Measurements from ENCODE around the gene ZNFX1. TPM values are rescaled to one million over a fixed set of nuclear protein-coding genes. Genes with fewer than 3 reads are reported as not detected.
"Not testable (repeated sequence)": the region's sequence is repeated elsewhere in the genome, so short reads cannot be mapped to it uniquely, and the experiment has no call there.

Gene ZNFX1
- total RNA-seq, result 46.2 TPM

DNA sequence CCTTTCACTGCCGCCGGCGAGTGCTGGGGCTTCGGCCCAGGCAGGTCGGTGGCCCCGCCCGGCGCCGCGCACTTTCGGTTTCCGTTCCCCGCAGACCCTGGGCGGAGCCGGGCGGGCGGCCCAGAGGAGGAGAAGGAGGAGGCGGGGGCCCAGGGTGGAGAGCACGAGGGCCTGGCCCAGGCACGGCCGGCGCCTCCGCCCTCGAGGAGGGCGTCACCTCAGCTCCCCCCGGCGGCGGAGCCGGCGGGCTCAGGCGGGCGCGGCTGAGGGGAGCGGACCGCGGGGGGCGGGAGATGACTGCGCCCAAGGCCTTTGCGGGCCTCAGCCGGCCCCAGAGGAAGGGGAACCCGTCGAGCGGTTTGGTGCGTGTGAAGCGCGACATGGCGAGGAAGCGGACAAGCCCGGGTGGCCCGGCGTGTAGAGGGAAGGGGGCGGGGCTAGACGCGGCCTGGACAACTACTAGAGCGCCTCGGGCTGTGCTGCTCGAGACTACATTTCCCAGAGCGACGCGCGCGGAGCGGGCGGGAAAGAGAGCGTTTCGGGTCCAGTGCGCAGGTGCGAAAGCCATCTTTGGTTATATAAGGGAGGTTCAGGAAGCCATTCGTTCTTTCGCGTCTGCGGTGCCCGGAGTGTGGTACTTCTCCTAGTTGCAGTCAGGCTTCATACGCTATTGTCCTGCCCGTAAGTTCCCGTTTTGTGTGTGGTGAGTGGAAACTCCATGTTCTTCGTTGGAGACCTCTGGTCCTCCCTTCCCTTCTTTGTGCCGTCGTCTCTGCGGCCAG lies at the start of gene ZNFX1:
Gene ZNFX1, minus strand, starts transcription at position 22 of the 782 bp plus-strand sequence. CDS start 2,218 bp downstream, outside the sequence.
- peak; percentile 99 for DNase-seq (ENCODE audit: low spot score)

DNA sequence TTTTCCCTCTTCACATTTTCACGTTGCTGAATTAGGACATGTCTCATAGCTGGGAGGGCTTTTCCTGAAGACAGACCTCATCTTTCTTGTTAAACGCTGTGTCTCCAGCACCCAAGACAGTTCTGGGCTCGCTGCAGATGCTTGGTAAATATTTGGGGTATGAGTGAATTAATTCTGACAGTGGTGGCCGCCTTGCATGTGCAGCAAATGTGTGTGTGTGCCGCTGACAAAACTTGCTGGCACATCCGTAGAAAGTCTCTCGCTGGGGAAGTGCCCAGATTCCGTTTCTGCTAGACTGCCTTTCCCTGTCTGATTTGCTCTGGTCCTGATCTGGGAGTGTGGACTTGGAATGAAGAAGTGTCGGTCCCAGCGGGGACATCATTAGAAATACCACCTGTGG lies 48.2 kb upstream of the ZNFX1 start:
- no peak for DNase-seq (ENCODE audit: low spot score)

DNA sequence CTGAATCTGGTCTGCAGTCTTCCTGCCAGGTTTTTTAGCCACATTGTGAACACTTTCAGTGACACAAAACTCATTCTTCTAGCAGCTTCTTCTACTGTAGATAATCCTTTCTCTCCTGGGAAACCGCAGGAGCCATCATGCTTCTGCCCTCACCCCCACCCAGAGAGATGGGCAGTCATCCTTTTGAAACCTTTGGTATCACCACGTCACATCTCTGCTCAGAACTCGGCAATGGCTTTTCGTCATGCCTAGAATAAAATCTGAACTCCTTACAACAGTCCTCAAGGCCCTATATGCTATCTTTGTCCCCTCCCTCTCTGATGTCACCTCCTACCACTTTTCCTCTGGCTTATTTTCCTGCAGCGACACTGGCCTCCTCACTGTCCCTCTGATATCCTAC lies 46.4 kb upstream of the ZNFX1 start:
- no peak for DNase-seq (ENCODE audit: low spot score)

DNA sequence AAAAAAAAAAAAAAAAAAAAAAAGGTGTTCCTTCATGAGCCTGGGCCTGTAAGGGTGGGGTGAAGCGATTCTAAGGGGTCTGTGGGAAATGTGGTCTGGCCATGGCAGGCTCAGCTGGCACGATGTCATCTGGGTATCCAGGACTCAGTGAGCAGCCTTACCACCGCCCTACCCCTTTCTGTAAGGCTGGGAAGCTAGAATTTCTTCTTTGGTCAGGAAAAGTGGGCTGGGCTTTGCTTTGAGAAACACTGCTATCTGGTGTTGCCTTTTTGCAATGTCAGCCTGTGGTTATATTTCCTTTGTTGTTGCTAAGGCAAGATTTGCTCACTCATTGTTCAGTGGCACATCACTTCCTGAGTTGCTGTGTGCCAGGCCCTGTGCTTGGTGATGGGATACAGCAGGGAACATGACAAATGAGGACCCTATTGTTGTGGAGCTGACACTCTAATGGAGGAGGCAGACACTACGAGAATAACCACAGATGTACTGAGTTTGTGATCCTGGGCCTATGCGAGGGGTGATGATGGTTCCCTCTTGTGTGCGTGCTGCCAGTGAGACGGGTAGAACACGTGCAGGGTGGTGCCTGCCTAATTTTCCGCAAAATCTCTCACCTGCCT lies 45.9 kb upstream of the ZNFX1 start:
- DNase-seq (ENCODE audit: low spot score), result no peak

DNA sequence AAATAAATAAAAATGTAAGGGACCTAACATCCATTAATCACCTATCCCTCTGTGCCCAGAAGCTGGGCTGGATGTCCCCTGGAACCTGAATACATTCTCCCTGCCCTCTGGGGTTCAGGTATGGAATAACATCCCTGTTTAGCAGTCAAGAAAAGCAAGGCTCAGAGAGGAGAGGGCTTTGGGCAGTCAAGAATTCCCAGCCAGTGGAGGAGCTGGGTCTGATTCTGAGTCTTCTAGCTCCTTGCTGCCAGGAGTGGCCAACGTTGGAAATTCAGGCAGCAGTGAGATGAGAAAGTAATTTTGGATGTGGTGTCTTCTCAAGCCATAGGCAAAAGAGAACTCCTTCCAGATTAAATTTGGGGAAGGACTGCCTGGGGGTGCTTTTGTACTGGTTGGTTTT lies 42.6 kb upstream of the ZNFX1 start:
- DNase-seq (ENCODE audit: low spot score), result no peak

DNA sequence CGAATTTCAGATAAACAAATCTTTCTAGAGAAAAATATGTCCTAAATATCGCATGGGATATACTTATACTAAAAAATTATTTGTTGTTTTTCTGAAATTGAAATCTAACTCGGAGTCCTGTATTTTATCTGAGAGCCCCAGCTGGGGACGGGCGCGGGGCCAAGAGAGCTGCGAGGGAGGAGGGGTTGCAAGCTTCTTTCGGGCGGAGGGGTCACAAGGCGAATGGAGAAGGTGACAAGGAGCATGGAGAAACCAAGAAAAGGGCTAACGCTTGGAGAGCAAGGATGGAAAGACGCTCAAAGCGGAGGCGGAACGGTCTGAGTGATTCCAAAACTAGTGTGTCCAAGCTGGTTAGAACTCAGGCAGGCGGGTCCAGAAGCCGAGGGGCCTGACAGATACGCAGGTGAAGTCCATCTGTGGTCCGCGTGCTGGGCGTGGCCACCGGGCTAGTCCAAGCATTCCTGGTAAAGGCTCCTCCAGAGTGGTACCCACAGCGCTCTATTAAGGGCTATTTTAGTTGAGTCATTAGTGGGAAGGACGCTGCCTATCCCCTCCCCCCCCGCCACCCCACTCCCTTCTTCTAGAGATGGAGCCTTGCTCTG lies 41.5 kb upstream of the ZNFX1 start:
- DNase-seq (ENCODE audit: low spot score), result no peak

DNA sequence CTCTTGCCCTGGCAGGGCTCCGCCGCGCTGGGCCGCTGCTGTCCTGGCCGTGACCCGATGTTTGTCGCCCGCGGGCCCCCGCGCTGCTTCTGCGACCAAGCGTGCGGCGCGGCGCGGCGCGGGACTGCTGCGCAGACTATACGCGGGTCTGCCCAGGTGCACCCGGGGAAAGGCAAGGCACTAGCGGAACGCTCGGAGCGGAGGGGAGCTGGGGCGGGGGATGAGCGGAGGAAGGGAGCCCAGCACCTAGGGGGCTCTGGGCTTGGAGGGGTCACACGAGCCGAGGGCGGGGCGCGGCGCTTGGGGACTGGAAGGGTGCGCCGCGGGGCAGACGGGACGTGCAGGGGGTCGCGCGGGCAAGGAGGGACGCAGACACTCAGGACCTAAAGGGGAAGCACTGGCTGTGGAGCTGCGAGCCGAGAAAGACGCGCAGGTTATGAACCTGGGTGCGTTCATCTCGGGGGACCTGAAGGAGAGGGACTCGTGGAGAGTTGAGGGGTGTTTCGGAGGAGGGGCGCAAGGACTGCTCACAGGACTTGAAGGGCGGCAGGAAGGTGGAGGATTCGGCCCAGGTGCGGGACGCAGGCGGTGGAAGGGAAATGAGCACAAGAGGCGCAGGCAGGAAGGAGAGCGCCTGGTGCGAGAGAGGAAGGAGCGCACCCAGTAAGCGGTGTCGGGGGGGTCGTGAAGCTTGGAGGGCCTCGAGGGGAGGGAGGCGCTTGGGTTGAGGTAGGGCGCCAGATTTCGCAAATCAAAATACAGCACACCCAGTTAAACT lies 40.8 kb upstream of the ZNFX1 start:
- DNase-seq (ENCODE audit: low spot score), result no peak

DNA sequence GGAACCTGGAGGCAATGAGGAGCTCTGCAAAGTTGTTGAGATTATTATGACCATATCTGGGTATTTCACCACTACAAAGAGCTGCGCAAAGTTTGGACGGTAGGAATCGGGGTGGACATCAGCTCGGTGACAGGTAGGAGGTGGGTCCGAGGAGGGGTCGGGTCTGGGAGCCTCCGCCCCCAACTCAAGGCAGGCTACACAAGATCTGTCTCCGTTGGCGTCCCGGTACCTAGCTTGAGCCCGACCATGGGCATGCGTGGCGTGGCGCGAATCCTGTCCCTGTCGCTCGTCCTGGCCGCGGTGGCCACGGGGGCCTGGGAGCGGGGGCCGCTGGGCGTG lies 40.2 kb upstream of the ZNFX1 start:
- no peak for DNase-seq (ENCODE audit: low spot score)

DNA sequence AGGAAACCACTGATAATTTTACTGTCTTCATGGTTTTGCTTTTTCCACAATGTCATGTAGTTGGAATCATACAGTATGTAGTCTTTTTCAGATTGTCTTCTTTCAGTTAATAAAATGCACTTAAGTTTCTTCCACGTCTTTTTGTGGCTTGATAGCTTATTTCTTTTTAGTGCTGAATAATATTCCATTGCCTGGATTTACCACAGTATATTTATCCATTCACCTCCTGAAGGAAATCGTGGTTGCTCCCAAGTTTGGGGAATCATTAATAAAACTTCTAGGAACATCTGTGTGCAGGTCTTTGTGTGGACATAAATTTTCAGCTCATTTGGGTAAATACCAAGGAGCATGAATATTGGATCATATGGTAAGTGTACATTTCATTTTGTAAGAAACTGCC lies 38.8 kb upstream of the ZNFX1 start:
- no peak for DNase-seq (ENCODE audit: low spot score)

DNA sequence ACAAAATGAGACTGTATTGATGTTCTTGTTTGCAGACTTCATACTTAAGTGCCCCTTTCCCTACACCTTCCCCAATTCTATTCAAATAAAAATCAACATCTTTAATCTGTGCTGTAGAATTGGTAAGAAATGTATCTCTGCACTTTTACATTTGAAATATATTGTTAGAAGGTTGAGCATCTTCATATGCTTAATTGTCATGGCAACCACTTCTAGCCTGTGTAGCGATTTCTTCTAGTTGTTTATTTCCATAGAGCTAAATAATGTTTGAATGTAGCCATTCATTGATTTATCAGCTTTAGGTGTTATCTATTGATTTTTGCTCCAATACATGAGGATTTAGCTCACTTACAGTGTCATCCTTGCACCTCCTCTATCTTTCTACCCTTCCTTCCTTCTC lies 37.7 kb upstream of the ZNFX1 start:
- DNase-seq (ENCODE audit: low spot score), result no peak

DNA sequence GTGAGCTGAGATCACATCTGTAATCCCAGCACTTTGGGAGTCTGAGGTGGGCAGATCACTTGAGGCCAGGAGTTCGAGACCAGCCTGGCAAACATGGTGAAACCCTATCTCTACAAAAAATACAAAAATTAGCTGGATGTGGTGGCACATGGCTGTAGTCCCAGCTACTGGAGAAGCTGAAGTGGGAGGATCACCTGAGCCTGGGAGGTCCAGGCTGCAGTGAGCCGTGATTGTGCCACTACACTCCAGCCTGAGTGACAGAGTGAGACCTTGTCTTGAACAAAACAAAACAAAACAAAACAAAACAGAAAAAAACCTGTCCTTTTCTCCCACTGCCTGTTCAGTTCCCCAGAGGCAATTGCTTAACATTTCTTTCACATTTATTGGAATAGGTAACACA lies 36.2 kb upstream of the ZNFX1 start:
- not testable (repeated sequence) for DNase-seq (ENCODE audit: low spot score)

DNA sequence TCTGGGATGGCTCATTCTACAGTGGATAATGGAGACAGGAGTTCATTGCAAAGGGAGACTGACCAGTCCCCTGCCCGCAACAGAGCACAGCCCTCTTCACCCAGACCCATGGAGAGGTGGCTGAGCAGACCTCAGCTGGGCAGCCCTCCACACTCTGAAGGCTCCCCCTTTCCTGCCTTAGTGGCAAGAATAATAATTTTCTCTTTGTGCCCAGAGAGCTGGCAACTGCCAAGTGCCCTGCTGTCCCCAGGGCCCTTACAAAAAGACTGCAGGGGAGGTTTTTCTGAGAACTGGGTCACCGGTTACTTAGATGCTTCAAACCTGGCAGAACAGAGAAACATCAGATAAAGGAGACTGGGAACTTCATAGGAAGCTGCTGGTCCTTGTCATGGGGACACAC lies 35.4 kb upstream of the ZNFX1 start:
- DNase-seq (ENCODE audit: low spot score), result no peak

DNA sequence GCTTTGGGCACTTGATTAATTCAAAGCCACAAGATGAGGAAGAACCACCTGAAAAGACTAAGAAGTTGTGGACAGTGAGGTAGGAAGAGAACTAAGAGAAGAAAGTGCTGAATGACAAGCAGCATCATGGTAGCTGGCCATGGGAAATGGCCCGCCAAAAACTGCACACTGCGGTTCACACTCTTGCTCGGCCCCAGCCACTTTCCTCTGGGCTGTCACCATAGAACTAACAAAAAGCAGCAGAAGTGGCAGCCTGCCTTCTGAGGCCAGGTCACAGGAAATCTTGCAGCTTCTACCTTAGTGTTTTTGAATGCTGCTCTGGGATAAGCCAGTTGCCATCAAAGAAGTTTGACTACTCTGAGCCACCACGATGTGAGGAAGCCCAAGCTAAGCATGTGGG lies 34.8 kb upstream of the ZNFX1 start:
- DNase-seq (ENCODE audit: low spot score), result no peak

DNA sequence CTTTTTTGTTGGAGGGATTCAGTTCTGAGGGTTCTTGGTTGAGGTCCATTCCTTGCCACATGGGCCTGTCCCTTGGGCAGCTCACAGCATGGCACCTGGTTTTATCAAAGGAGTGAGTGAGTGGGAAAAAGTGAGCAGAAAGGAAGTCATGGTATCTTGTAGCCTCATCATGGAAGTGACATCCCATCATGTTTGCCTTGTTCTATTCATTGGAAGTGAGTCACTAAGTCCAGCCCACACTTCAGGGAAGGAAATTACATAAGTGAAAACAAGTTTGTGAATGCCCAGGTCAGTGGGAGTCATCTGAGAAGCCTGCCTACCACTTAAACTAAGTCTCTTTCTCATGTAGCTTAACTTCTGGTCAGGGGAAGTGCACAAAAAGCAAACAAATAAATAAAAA lies 32.8 kb upstream of the ZNFX1 start:
- no peak for DNase-seq (ENCODE audit: low spot score)

DNA sequence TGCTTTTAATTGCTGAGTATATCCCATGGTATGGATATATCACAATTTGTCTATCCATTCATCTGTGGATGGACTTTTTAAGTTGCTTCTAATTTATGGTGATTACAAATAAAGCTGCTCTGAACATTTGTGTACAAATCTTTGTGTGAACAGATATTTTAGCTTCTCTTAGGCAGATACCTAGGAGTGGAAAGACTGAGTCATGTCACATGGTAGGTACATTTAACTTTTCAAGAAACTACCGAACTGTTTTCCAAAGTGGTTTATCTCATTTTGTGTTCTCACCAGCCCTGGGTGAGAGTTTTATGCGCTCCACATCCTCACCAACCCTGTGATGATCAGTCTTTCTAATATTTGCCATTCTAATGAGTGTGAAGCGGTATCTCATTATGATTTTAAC lies 31.0 kb upstream of the ZNFX1 start:
- no peak for DNase-seq (ENCODE audit: low spot score)

DNA sequence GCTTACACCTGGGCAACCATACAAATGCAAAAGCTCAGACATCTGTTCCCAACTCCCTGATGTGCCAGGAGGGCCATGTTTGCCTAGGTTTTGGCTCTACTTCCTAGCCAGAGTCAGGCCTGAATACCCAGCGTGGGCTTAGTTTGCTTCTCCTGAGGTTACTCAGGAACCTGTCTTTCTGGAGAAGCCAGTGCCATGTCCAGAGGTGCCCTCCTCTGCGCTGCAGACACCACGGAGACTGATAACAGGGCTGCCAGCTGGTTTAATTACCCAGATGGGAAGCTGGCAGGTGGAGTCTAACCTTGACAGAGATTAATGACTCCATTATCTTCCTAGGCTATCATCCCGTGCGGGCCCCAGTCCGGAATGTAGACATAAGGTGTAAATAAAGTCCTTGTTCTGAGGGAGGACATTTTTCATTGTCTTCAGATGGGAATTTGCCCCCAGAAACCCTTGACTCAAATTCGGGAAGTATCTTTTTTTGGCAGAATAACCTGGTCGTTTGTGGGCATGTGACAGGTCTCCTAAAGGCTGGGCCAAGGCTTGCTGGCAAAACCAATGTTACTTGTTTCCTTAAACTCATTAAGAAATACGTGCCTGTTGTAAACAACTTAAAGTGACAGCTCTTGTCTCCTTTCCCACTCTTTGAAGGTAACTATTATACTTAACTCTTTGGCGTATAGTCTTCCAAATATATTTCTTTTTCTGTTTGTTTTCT lies 29.2 kb upstream of the ZNFX1 start:
- DNase-seq (ENCODE audit: low spot score), result peak; percentile 48

DNA sequence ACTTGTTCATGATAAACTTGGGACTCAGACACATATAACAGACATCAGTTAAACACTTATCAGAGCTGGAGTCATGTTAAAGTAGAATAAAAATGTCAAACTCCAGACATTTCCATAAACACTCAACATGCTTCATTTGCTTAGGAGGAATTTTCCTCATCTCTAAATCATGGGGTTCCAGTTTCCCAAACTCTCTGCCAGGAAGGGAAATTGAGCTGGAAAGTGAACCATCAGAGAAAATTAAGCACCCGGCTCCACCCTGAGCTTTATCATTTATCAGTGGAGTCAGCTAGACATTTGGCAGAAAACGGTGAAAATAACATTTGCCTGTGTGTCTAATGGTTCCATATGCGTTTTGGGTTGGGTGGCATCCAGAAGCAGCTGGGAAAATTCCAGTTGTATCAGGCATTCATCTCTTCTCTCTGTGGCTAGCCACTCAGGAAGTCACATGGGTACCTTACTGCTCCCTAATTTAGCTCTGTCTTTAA lies 25.3 kb upstream of the ZNFX1 start:
- no peak for DNase-seq (ENCODE audit: low spot score)

DNA sequence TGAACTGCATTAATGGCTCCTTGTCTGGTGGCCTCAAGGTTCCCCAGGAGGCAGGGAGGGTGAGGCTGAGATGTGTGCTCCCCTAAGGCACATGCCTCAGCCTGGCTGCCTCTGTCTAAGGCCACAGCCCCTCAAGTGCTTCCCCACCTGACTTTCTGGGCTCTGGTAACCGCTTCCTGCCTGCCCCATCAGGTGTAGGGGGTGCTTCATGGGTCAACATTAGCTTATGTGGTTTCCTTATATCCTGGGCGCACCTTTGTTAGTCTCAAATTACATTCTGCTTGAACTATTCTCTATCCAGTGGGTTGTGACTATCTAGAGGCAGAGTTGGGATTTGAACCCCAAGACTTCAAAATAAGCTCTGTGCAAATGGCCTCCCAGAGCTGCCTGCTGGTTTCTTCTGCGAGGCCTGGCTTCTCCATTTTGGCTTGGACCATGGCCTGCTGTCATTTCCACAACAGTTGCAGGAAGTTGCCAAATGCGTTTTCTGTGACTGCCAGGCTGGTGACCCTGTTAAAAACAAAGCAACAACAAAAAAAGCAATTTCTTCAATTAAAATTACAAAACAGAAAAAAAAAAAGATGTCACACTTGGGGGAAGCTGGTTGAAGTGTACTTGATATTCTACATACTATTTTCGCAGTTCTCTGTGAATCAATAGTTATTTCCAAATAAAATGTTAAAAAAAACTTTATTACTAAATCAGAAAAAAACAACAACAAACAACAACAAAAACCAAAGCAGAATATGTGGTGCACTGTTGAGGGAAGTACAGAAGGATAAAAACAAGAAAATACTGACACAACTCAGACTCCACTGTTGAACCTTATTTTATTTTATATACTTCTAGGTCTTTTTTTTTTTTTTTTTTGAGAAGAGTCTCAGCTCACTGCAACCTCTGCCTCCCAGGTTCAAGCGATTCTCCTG lies 20.0 kb upstream of the ZNFX1 start:
- DNase-seq (ENCODE audit: low spot score), result no peak

DNA sequence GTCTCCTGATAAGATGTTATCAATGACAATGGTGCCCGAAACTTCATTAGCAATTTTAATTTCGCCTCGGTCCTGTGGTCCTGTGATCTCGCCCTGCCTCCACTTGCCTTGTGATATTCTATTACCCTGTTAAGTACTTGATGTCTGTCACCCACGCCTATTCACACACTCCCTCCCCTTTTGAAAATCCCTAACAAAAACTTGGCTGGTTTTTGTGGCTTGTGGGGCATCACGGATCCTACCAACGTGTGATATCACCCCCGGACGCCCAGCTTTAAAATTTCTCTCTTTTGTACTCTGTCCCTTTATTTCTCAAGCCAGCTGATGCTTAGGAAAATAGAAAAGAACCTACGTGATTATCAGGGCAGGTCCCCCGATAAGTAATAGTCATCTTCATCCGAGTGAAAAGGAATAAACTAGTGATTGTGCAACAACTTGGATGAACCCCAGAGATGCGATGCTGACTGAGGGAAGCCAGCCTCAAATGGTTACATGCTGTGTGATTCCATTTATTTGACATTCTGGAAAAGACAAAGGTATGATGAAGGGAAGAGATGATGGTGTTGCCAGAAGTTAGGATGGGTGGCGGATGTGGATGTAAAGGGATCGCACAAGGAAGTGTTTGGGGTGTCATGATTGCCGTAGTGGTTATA lies 16.3 kb upstream of the ZNFX1 start:
- not testable (repeated sequence) for DNase-seq (ENCODE audit: low spot score)

DNA sequence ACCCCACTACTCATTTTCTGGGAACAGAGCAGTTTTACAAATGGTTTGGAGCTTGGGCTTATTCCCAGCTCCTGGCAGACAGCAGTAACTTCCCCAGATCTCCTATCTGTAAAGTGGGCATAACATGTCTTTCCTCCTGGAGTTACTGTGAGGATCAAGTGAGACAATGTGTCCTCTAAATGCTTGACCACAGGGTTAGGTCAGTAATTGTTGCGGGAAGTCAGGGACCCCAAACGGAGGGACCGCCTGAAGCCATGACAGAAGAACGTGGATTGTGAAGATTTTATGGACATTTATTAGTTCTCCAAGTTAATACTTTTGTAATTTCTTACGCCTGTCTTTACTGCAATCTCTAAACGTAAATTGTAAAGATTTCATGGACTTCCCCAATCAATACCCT lies 15.3 kb upstream of the ZNFX1 start:
- DNase-seq (ENCODE audit: low spot score), result no peak

All from ureter (tissue), 1 donor.